HCT116 (cell line): ENCODE data around the gene OPCML. TPM values are rescaled to one million over a fixed set of nuclear protein-coding genes. Genes with fewer than 3 reads are reported as not detected.

Experiments
- ATAC-seq: fragments of 200-7000 bp; cut with Tn5 transposase; 2 replicates; pipeline ENCODE4 v1.9.1; 2020; ENCODE audit warnings: mild to moderate bottlenecking, moderate library complexity
- BruUV-seq: library from RNA; stranded (reverse); fragments of 400-500 nt; replicated peaks from 2 replicates; lab custom pipeline; 2021; lab: Mats Ljungman, UMichigan
- CTCF ChIA-PET: fragments of 300-600 bp; sonication (Branson Sonifier 250); formaldehyde crosslinking; loops from one replicate; lab custom pipeline; 2021; ENCODE audit warnings: antibody characterized with exemption; lab: Charles Lee
- POLR2A ChIA-PET: fragments of 300-600, 350-600 bp; sonication (Branson Sonifier 250); formaldehyde crosslinking; loops from one replicate; lab custom pipeline; 2021; ENCODE audit warnings: antibody characterized with exemption; lab: Charles Lee
- RAD21 ChIA-PET, 2 experiments: fragments of 300-600 bp; sonication (Branson Sonifier 250); formaldehyde crosslinking; loops; one replicate each; lab custom pipeline; 2023; ENCODE audit warnings: low total read pairs in 2 of 2; ENCODE audit not compliant: uncharacterized antibody in 2 of 2, unreplicated experiment in 2 of 2, low non-redundant PET in 1 of 2; lab: Charles Lee
- DNase-seq: peaks from one replicate; pipeline ENCODE4 v3.0.0-alpha.2; 2010; ENCODE audit warnings: low read depth, low spot score
- H2AFZ ChIP-seq: fragments of 200-600 bp; shearing (Covaris generic), sonication (generic); 2 replicates; pipeline ENCODE4 v1.6.1; 2017; ENCODE audit warnings: low read depth, mixed run types, mixed read lengths, antibody characterized with exemption, low read length; ENCODE audit not compliant: poor library complexity, severe bottlenecking
- H3K27ac ChIP-seq: 2 replicates; pipeline ENCODE4 v1.5.1; 2012; ENCODE audit warnings: low read depth, low read length
- H3K27me3 ChIP-seq: fragments of 200-600 bp; sonication (generic); 2 replicates; pipeline ENCODE4 v1.6.1; 2016; ENCODE audit warnings: mixed run types, low read length, mixed read lengths; ENCODE audit not compliant: insufficient read depth
- H3K36me3 ChIP-seq, 2 experiments: fragments of 200-500 bp in 1 of 2; fragments of 200-600 bp in 1 of 2; sonication (Bioruptor generic) in 1 of 2; sonication (generic) in 1 of 2; 2 replicates each; pipeline versions ENCODE4 v1.5.1 to v1.6.1; 2014 to 2016; ENCODE audit warnings: low read length in 2 of 2, inconsistent platforms in 1 of 2, mixed read lengths in 1 of 2, mixed run types in 1 of 2; ENCODE audit not compliant: insufficient read depth in 2 of 2, control insufficient read depth in 1 of 2
- H3K4me1 ChIP-seq, 2 experiments: fragments of 200-600 bp in 1 of 2; sonication (generic) in 1 of 2; 2 replicates each; pipeline versions ENCODE4 v1.5.1 to v1.6.1; 2012 to 2017; ENCODE audit warnings: low read length in 2 of 2, inconsistent platforms in 1 of 2, mild to moderate bottlenecking in 1 of 2, mixed read lengths in 1 of 2, mixed run types in 1 of 2, moderate library complexity in 1 of 2; ENCODE audit not compliant: insufficient read depth in 2 of 2, control insufficient read depth in 1 of 2
- H3K4me2 ChIP-seq: fragments of 200-600 bp; sonication (generic); 2 replicates; pipeline ENCODE4 v1.6.1; 2017; ENCODE audit warnings: mixed run types, low read length, mixed read lengths
- H3K4me3 ChIP-seq, 2 experiments: fragments of 200-600 bp in 1 of 2; sonication (generic) in 1 of 2; replicated peaks in 1 of 2; 2 replicates each; pipeline ENCODE4 v1.5.1; 2011 to 2016; ENCODE audit warnings: low read length in 2 of 2, control low read depth in 1 of 2, low read depth in 1 of 2, mild to moderate bottlenecking in 1 of 2, mixed read lengths in 1 of 2, mixed run types in 1 of 2
- H3K79me2 ChIP-seq: fragments of 200-600 bp; sonication (generic); 2 replicates; pipeline ENCODE4 v1.6.1; 2017; ENCODE audit warnings: mild to moderate bottlenecking, mixed run types, low read length, moderate library complexity, mixed read lengths; ENCODE audit not compliant: insufficient read depth
- H3K9ac ChIP-seq: fragments of 200-600 bp; sonication (generic); 2 replicates; pipeline ENCODE4 v1.6.1; 2016; ENCODE audit warnings: low read length, mixed read lengths
- H3K9me2 ChIP-seq: fragments of 200-600 bp; sonication (generic), shearing (Covaris generic); 2 replicates; pipeline ENCODE4 v1.6.1; 2017; ENCODE audit warnings: mixed run types, mild to moderate bottlenecking, moderate library complexity; ENCODE audit not compliant: insufficient read depth
- H3K9me3 ChIP-seq, 2 experiments: fragments of 200-500 bp in 1 of 2; fragments of 200-600 bp in 1 of 2; sonication (Bioruptor generic) in 1 of 2; sonication (generic) in 1 of 2; 2 replicates each; pipeline ENCODE4 v1.6.1; 2014 to 2017; ENCODE audit warnings: low read length in 2 of 2, mixed read lengths in 2 of 2, inconsistent platforms in 1 of 2, low read depth in 1 of 2, mild to moderate bottlenecking in 1 of 2, mixed run types in 1 of 2, moderate library complexity in 1 of 2; ENCODE audit not compliant: control insufficient read depth in 1 of 2, insufficient read depth in 1 of 2
- H4K20me1 ChIP-seq: fragments of 200-600 bp; sonication (generic), shearing (Covaris generic); 2 replicates; pipeline ENCODE4 v1.6.1; 2017; ENCODE audit warnings: mixed run types, mild to moderate bottlenecking, moderate library complexity; ENCODE audit not compliant: insufficient read depth
- ATF3 ChIP-seq: IDR thresholded peaks from 2 replicates; pipeline ENCODE4 v1.6.1; 2012
- CBX3 ChIP-seq: IDR thresholded peaks from 2 replicates; pipeline ENCODE4 v1.6.1; 2012; ENCODE audit warnings: low read depth
- CEBPB ChIP-seq: IDR thresholded peaks from 2 replicates; pipeline ENCODE4 v1.6.1; 2012; ENCODE audit warnings: low read depth
- CTCF ChIP-seq, 3 experiments: fragments of 200-600 bp in 1 of 3; sonication (generic) in 1 of 3; IDR thresholded peaks in 2 of 3; conservative IDR thresholded peaks in 1 of 3; 2 replicates each; pipeline ENCODE4 v1.5.1; 2012 to 2017; ENCODE audit warnings: low read depth in 2 of 3, low read length in 2 of 3, antibody characterized with exemption in 1 of 3, borderline replicate concordance in 1 of 3, control low read depth in 1 of 3, mild to moderate bottlenecking in 1 of 3, mixed read lengths in 1 of 3, mixed run types in 1 of 3, moderate library complexity in 1 of 3; ENCODE audit not compliant: insufficient read depth in 1 of 3
- EZH2phosphoT487 ChIP-seq: fragments of 200-600 bp; IDR thresholded peaks from 2 replicates; pipeline ENCODE4 v1.6.1; 2018; ENCODE audit warnings: antibody characterized with exemption, borderline replicate concordance
- JUND ChIP-seq: IDR thresholded peaks from 2 replicates; pipeline ENCODE4 v1.6.1; 2012
- POLR2A ChIP-seq: IDR thresholded peaks from 2 replicates; pipeline ENCODE4 v1.7.0; 2011; ENCODE audit warnings: borderline replicate concordance; ENCODE audit not compliant: insufficient read depth, insufficient read length; ENCODE audit errors: extremely low read depth
- POLR2AphosphoS5 ChIP-seq: IDR thresholded peaks from 2 replicates; pipeline ENCODE4 v1.6.1; 2011; ENCODE audit warnings: mild to moderate bottlenecking, low read depth, low read length, moderate library complexity
- SIN3A ChIP-seq: IDR thresholded peaks from 2 replicates; pipeline ENCODE4 v1.6.1; 2012; ENCODE audit warnings: low read depth
- SP1 ChIP-seq: IDR thresholded peaks from 2 replicates; pipeline ENCODE4 v1.6.1; 2012; ENCODE audit warnings: low read depth
- TCF7L2 ChIP-seq: IDR thresholded peaks from 2 replicates; pipeline ENCODE4 v1.7.0; 2011; ENCODE audit warnings: borderline replicate concordance, inconsistent platforms; ENCODE audit not compliant: insufficient read depth, insufficient read length; ENCODE audit errors: extremely low read depth
- ZBTB33 ChIP-seq: IDR thresholded peaks from 2 replicates; pipeline ENCODE4 v1.6.1; 2011; ENCODE audit warnings: mild to moderate bottlenecking, low read length, moderate library complexity; ENCODE audit not compliant: insufficient replicate concordance; ENCODE audit errors: extremely low read depth
- ZFX ChIP-seq: fragments of 450-650 bp; IDR thresholded peaks from 2 replicates; pipeline ENCODE4 v1.6.1; 2017
- ZNF274 ChIP-seq: fragments of 200-500 bp; sonication (Bioruptor generic); IDR thresholded peaks from 2 replicates; pipeline ENCODE4 v1.6.1; 2014; ENCODE audit warnings: mild to moderate bottlenecking, low read depth, low read length, inconsistent platforms
- intact Hi-C: fragments of 100-400 bp; cut with micrococcal nuclease; formaldehyde crosslinking; loops from 2 replicates; pipeline ENCODE4 v1.10.0; 2022
- total RNA-seq: library from RNA; stranded (reverse); gene quantifications from one replicate; pipeline ENCODE4 v1.2.1, GENCODE V29; 2021; ENCODE audit not compliant: unreplicated experiment

Gene OPCML
- total RNA-seq, 1 experiment from 2014 or later, result not detected

- TF ChIP-seq CEBPB (no peak), ATF3 (no peak), SP1 (no peak), EZH2phosphoT487 (no peak)
Measured at GRCh38 chr11:132855516-132855915, 676.8 kb downstream of the OPCML start (continued).

GRCh38 chr11:132853886-132854285 lies 678.4 kb downstream of the OPCML start:
- TF ChIP-seq CBX3, result no peak
- TF ChIP-seq, all 23 proteins: peak for 0
- intact Hi-C loops, result no loop called here
- ChIA-PET CTCF (no interaction called here), POLR2A (no interaction called here), RAD21 (no interaction called here)
- ATAC-seq, result no peak
- Histone ChIP-seq H3K9me3 (peaks cover 5 to 41% of the 10 kb centered on the region in 2 experiments; a peak in 2 of 4 replicates), H3K4me3 (no peak overlapping the region), H4K20me1 (no peaks in the 10 kb centered on the region), H3K9ac (no peak overlapping the region), H3K4me2 (no peak overlapping the region), H3K79me2 (no peaks in the 10 kb centered on the region), H2AFZ (no peak overlapping the region), H3K4me1 (no peaks in the 10 kb centered on the region), H3K36me3 (no peaks in the 10 kb centered on the region), H3K27ac (no peak overlapping the region), H3K9me2 (no peaks in the 10 kb centered on the region), H3K27me3 (no peaks in the 10 kb centered on the region)
- DNase-seq, result no peak
- BruUV-seq, result no TSS peak

- no peaks in the 10 kb centered on the region for H3K79me2 ChIP-seq
- intact Hi-C loops, result no loop called here
- TF ChIP-seq CTCF (IDR thresholded peaks at IDR 0.05 in 2 of 3, conservative IDR thresholded peaks at IDR 0.05 in 1 of 3; ENCODE audit: borderline replicate concordance in 1 of 3, insufficient read depth in 1 of 3, low read depth in 2 of 3, low read length in 2 of 3), result no peak
- TF ChIP-seq POLR2AphosphoS5, result no peak
- TF ChIP-seq TCF7L2, result no peak
- TF ChIP-seq POLR2A, result no peak
- no peak for TF ChIP-seq SIN3A
- TF ChIP-seq ZBTB33, result no peak
- no peak for TF ChIP-seq JUND
- TF ChIP-seq ZFX, result no peak
- no peak for TF ChIP-seq SP1
- TF ChIP-seq ZNF274, result no peak
- ATAC-seq (no peak), DNase-seq (no peak)
- H3K9me3 ChIP-seq, result peaks cover 8 to 43% of the 10 kb centered on the region in 2 experiments; a peak in 2 of 4 replicates
- POLR2A ChIA-PET, result no interaction called here
- H3K9ac ChIP-seq, result no peak overlapping the region
- H4K20me1 ChIP-seq, result no peaks in the 10 kb centered on the region
- H3K36me3 ChIP-seq, result no peaks in the 10 kb centered on the region
- no peak overlapping the region for H2AFZ ChIP-seq
- CTCF ChIA-PET, result no interaction called here
- no peak overlapping the region for H3K27ac ChIP-seq
- no peaks in the 10 kb centered on the region for H3K9me2 ChIP-seq
- no peak overlapping the region for H3K4me3 ChIP-seq
- H3K4me1 ChIP-seq, result no peaks in the 10 kb centered on the region
- H3K27me3 ChIP-seq, result no peaks in the 10 kb centered on the region
- BruUV-seq, result no TSS peak
- RAD21 ChIA-PET, result no interaction called here
- H3K4me2 ChIP-seq, result no peak overlapping the region
Measured at GRCh38 chr11:132852361-132852760, 679.9 kb downstream of the OPCML start.
